BE2C (cell line): ENCODE measurements around the gene UBAP1L.
"Not testable (repeated sequence)": the region's sequence is repeated elsewhere in the genome, so short reads cannot be mapped to it uniquely, and the experiment has no call there.

Experiments used
- DNase-seq: peaks from one replicate; pipeline ENCODE4 v3.0.0-alpha.2; 2020
- H3K27me3 ChIP-seq: fragments of 250-450 bp; sonication (Bioruptor Pico); 2 replicates; pipeline ENCODE4 v1.5.1; 2020; ENCODE audit warnings: mild to moderate bottlenecking
- H3K36me3 ChIP-seq: fragments of 250-450 bp; sonication (Bioruptor Pico); 2 replicates; pipeline ENCODE4 v1.5.1; 2020; ENCODE audit warnings: mild to moderate bottlenecking
- H3K4me1 ChIP-seq: fragments of 250-450 bp; sonication (Bioruptor Pico); 2 replicates; pipeline ENCODE4 v1.5.1; 2020
- H3K4me3 ChIP-seq: 2 replicates; pipeline ENCODE4 v1.5.1; 2011; ENCODE audit warnings: low read depth, low read length
- H3K9me3 ChIP-seq: fragments of 250-450 bp; sonication (Bioruptor Pico); 2 replicates; pipeline ENCODE4 v1.5.1; 2020
- TF ChIP-seq, protein P1 (sequence below): IDR thresholded peaks from 2 replicates; pipeline ENCODE4 v1.5.1; 2012; ENCODE audit warnings: mild to moderate bottlenecking, low read depth, low read length

UBAP1L gene

DNA sequence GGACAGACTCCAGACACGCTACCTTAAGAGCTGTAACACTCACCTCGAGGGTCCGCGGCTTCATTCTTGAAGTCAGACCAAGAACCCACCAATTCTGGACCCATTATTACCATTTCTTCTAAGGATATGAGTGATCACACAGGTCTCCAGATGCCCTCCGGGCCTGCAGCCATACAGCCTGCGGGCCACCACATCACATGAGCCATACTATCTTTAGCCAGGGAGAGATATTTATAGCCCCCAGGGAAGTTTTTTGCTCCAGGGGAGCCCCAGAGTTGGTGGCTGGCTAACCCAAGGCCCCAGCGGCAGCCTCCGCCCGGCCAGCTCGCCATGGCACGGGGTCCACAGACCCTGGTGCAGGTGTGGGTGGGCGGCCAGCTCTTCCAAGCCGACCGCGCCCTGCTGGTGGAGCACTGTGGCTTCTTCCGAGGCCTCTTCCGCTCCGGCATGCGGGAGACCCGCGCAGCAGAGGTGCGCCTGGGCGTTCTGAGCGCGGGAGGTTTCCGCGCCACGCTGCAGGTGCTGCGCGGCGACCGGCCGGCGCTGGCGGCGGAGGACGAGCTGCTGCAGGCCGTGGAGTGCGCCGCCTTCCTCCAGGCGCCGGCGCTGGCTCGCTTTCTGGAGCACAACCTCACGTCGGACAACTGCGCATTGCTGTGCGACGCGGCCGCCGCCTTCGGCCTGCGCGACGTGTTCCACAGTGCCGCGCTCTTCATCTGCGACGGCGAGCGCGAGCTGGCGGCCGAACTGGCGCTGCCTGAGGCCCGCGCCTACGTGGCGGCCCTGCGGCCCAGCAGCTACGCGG lies 38.3 kb downstream of the UBAP1L start, which contains the start of gene KBTBD13:
Gene KBTBD13, plus strand, starts transcription at position 261 of the 805 bp plus-strand sequence. Its CDS starts 70 bp downstream, at position 331.
- H3K9me3 ChIP-seq = no peaks in the 10 kb centered on the region
- DNase-seq = no peak
- peaks cover 6% of the 10 kb centered on the region for H3K4me1 ChIP-seq
- no peaks in the 10 kb centered on the region for H3K36me3 ChIP-seq
- H3K27me3 ChIP-seq = no peaks in the 10 kb centered on the region
- no peak within 1 kb of the TSS for H3K4me3 ChIP-seq
- TF ChIP-seq, protein P1, sequence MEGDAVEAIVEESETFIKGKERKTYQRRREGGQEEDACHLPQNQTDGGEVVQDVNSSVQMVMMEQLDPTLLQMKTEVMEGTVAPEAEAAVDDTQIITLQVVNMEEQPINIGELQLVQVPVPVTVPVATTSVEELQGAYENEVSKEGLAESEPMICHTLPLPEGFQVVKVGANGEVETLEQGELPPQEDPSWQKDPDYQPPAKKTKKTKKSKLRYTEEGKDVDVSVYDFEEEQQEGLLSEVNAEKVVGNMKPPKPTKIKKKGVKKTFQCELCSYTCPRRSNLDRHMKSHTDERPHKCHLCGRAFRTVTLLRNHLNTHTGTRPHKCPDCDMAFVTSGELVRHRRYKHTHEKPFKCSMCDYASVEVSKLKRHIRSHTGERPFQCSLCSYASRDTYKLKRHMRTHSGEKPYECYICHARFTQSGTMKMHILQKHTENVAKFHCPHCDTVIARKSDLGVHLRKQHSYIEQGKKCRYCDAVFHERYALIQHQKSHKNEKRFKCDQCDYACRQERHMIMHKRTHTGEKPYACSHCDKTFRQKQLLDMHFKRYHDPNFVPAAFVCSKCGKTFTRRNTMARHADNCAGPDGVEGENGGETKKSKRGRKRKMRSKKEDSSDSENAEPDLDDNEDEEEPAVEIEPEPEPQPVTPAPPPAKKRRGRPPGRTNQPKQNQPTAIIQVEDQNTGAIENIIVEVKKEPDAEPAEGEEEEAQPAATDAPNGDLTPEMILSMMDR = no peak

DNA sequence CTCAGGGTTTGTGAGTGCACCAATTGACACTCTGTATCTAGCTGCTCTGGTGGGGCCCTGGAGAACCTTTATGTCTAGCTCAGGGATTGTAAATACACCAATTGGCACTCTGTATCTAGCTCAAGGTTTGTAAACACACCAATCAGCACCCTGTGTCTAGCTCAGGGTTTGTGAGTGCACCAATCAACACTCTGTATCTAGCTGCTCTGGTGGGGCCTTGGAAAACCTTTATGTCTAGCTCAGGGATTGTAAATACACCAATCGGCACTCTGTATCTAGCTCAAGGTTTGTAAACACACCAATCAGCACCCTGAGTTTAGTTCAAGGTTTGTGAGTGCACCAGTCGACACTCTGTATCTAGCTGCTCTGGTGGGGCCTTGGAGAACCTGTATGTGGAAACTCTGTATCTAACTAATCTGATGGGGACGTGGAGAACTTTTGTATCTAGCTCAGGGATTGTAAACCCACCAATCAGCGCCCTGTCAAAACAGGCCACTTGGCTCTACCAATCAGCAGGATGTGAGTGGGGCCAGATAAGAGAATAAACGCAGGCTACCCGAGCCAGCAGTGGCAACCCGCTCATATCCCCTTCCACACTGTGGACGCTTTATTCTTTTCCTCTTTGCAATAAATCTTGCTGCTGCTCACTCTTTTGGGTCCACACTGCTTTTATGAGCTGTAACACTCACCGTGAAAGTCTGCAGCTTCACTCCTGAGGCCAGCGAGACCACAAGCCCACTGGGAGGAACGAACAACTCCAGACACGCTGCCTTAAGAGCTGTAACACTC lies 39.2 kb downstream of the UBAP1L start:
- not testable (repeated sequence) for H3K27me3 ChIP-seq

DNA sequence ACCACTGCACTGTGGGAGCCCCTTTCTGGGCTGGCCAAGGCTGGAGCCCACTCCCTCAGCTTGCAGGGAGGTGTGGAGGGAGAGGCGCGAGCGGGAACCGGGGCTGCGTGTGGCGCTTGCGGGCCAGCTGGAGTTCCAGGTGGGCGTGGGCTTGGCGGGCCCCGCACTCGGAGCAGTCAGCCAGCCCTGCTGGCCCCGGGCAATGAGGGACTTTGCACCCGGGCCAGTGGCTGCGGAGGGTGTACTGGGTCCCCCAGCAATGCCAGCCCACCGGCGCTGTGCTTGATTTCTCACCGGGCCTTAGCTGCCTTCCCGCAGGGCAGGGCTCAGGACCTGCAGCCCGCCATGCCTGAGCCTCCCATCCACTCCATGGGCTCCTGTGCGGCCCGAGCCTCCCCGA lies 40.1 kb downstream of the UBAP1L start:
- H3K36me3 ChIP-seq, DNase-seq, H3K4me3 ChIP-seq, H3K27me3 ChIP-seq, H3K9me3 ChIP-seq, H3K4me1 ChIP-seq: not testable (repeated sequence)

More for the DNA sequence above, 39.2 kb downstream of the UBAP1L start:
- not testable (repeated sequence) for H3K9me3 ChIP-seq, H3K4me1 ChIP-seq, DNase-seq, H3K4me3 ChIP-seq, H3K36me3 ChIP-seq

DNA sequence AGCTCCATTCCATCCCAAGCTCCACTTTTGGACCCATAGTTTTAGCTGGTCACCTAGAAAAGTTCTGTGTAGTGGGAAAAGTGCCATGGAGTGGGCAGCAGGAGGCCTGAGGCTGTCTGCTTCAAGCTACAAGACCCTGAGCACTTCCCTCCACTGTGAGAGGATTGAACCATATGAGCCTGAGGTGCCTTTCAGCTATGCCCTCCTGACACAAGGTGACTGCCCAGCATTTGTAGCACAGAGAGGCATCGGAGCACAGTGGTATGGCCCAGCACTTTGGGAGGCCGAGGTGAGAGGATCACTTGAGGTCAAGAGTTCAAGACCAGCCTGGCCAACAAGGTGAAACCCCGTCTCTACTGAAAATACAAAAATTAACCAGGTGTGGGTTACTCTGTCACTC lies 42.4 kb downstream of the UBAP1L start:
- H3K4me3 ChIP-seq = no peak overlapping the region
- peaks cover 6% of the 10 kb centered on the region for H3K4me1 ChIP-seq
- no peaks in the 10 kb centered on the region for H3K36me3 ChIP-seq
- no peaks in the 10 kb centered on the region for H3K27me3 ChIP-seq
- no peak for DNase-seq
- no peaks in the 10 kb centered on the region for H3K9me3 ChIP-seq
- TF ChIP-seq, protein P1 = no peak

DNA sequence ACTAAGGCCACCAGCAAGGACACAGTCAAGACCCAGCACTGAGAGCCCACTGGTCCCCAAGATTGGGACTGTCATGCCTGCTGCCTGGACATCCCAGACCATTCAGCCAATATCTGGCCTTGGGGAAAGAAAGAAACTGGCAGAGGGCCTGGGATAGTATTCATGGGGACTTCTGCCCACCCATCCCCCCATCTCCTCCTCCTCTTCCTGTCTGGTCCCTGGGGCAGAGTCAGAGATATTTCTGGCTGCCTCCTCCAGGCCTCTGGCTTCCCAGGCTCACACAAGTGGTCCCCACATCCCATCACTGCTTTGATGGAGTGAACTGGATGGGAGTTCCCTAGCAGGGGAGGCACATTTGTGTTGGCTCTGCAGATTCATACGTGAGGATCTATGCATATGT lies 43.0 kb downstream of the UBAP1L start:
- H3K4me3 ChIP-seq = no peak overlapping the region
- no peaks in the 10 kb centered on the region for H3K36me3 ChIP-seq
- H3K9me3 ChIP-seq = no peaks in the 10 kb centered on the region
- no peak for DNase-seq
- peaks cover 6% of the 10 kb centered on the region for H3K4me1 ChIP-seq
- no peaks in the 10 kb centered on the region for H3K27me3 ChIP-seq
- TF ChIP-seq, protein P1 = no peak

DNA sequence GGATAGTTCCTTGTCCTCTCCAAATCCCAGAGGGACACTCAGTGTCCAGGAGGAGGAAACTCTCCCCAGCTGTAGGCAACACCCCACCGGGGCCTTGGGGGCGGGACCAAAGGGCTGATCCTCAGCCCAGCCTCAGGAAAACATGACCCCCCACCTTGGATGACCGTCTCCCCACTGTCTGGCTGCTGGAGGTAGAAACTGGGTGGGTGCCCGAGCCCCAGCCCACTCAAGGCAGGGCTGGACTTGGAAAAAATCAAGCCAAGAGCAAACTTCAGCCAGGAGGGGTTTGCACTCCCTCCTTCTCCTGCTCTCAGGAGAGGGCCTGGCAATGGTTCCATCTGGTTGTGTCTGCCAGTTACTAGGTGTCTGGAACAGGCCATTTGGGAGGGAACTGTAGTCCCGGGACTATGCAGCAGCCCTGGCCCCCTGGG lies 43.6 kb downstream of the UBAP1L start:
- peak; percentile 71 for DNase-seq
- TF ChIP-seq, protein P1 = no peak
- peaks cover 6% of the 10 kb centered on the region for H3K4me1 ChIP-seq

More for the DNA sequence above, 43.6 kb downstream of the UBAP1L start:
- Histone ChIP-seq H3K36me3 (no peaks in the 10 kb centered on the region), H3K27me3 (no peaks in the 10 kb centered on the region), H3K4me3 (no peak overlapping the region), H3K9me3 (no peaks in the 10 kb centered on the region)
